Right forelimb (tissue), 1 donor: ENCODE measurements around the gene SPDYE2.
A peak's percentile ranks its signal among the peaks of the same experiment; 100 is the strongest.
"Not testable (repeated sequence)": the region's sequence is repeated elsewhere in the genome, so short reads cannot be mapped to it uniquely, and the experiment has no call there.

Experiments used
- DNase-seq: peaks from one replicate; pipeline ENCODE4 v3.0.0-alpha.2; 2018

SPDYE2 gene

DNA sequence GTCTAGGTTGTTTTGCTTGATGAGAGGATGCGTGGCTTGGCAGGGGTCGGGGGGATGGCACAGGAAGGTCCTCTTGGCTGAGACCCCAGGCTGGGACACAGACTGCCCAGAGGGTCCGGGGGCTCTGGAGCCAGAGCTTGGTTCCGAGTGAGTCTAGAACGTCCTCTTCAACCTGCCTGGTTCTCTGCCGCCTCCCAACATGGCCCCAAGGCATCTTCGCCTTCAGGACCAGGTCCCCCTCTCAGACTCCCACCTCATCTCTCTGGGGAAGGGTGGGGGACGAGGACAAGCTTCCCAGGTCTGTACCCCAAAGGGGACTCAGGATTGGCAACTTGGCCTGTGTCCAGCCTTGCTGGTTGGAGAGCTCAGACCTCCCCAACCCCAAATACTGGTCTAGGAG lies 8.9 kb upstream of the SPDYE2 start:
- DNase-seq, result not testable (repeated sequence)

DNA sequence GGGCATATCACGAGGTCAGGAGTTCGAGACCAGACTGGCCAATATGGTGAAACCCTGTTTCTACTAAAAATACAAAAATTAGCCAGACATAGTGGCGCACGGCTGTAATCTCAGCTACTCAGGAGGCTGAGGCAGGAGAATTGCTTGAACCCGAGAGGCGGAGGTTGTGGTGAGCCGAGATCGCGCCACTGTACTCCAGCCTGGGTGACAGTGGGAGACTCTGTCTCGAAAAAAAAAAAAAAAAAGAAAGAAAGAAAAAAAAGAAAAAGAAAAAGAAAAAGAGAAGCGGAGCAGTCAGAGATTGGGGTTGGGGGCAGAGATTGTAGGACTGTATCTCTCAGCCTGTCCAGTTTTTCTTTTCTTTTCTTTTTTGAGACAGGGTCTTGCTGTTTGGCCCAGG lies 8.3 kb upstream of the SPDYE2 start:
- not testable (repeated sequence) for DNase-seq

DNA sequence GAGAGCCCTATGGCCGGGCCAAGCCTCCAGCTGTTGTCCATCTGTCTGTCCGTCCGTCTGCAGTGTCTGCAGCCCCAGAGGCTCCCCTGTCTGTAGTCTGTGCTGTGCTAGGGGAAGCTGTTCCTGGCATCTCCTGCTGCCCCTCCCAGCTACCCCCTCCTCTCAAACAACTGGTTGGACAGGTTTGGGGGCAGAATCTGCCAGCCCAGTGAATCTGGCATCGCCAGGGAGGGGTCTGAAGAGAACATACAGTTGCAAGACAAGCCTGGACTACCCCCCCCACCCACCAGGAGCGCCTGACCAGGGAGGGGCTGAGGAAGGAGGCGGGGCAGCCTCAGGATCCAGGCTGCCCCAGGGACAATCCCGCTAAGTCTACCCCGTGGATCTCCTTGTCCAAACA lies 7.4 kb upstream of the SPDYE2 start, which contains the start of gene UPK3BL2:
Gene UPK3BL2 (minus strand): TSS at position 101 of the 400 bp plus-strand sequence. CDS start 60 bp downstream, at position 41.
- DNase-seq, result not testable (repeated sequence)

DNA sequence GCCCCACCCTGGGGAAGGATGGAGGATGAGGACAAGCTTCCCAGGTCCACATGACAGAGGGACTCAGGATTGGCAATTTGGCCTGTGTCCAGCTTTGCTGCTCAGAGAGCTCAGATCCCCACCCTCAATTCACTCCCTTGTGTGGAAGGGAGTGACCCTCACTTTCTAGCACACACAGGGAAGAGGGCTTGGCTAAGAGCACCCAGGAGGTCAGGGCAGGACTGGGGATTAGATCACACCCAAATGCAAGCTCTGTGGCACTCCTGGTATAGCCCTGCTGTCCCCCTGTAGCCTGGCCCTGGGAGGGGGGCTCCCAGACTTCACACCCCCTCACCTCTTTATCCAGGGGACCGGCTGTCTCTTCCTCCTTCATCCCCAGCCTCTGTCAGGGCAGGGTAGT lies 6.7 kb upstream of the SPDYE2 start:
- not testable (repeated sequence) for DNase-seq

DNA sequence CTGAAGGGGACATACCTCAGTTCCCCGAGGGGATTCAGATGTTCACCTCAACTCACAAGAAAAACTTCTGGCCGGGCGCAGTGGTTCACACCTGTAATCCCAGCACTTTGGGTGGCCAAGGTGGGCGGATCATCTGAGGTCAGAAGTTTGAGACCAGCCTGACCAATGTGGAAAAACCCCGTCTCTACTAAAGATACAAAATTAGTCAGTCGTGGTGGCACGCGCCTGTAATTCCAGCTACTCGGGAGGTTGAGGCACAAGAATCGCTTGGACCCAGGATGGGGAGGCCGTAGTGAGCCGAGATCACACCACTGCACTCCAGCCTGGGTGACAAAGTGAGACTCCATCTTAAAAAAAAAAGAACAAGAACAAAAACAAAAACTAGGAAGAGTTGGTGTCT lies 5.7 kb upstream of the SPDYE2 start:
- not testable (repeated sequence) for DNase-seq

DNA sequence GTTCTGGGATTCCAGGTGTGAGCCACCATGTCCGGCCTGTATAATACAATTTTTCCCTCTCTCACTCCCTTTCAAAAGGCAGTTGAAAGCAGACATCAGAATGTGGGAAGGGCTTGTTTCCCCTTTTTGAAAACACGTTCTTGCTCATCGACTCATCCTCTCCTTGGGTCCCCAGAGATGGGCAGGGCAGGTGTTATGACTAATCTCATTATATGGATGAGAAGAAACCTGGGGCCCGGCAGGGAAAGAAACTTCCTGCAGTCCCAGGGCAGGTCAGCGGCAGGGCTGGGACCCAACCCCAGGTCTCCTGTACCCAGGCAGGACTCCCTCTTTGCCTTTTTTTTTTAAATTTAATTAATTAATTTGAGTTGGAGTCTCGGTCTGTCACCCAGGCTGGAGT lies 4.7 kb upstream of the SPDYE2 start:
- not testable (repeated sequence) for DNase-seq

DNA sequence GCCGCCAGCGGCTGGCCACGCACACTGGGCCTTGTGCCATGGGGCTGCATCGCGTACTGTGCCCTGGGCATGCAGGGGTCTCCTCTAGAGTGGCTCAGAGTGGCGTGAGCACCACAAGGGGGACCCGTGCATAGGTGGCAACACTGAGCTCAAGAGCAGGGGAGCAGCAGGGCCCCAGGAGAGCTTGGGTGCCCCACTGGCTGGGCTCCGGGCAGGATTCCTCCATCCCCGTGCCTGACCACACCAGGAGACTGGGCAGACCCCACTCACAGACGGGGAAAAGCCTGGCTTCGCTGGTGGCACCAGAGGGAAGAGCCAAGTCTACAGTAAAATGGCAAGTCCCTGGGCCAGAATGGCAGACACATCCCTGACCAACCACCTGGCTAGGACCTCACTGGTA lies 17.6 kb downstream of the SPDYE2 start:
- peak; percentile 10 for DNase-seq

DNA sequence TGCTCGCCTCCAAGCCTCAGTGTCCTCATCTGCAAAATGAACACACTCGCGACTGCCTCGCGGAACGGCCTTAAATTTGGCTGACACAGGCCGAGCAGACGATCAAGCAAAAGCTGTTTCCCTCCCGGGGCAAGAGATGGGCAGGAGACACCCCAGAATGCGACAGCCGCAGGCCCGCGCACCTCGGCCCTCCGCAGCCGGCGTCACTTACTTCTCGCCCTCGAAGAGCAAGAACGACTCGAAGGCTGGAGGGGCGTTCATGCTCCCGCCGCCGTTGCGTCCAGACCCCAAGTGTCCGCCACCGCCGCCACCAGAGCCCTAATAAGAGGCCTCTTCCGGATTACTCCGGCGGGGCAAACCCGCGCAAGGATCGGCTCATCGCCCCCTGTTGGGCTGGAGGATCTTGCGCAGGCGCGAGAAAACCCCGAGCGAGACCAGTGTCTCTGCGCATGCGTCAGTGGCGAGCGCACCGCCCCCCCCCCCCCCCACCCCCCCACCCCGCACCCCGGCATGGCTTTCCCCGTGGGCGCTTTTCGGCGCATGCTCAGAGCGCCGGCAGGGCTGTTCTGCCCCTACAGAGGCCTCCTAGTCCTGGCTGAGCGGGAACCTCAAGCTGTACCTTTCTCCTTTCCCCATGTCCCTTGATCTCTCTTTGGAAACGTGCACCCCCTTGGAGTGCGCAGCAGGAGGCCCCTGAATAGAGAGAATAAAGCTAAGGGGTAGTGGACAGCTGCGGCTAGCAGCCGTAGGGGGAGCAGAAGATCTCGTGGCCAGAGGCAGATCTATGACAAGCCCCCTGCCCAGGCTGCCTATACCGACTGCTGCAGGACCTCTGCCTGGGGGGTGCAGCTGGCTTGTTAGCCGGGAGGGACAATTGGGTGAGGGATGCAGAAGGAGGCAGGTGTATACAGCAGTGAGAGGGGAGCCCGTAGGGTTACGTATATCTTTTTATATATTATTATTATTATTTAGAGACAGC lies 21.5 kb downstream of the SPDYE2 start, which contains the start of gene POLR2J3:
Gene POLR2J3 (minus strand): TSS at position 323 of the 979 bp plus-strand sequence. CDS start 62 bp downstream, at position 261.
- peak; percentile 100 for DNase-seq

DNA sequence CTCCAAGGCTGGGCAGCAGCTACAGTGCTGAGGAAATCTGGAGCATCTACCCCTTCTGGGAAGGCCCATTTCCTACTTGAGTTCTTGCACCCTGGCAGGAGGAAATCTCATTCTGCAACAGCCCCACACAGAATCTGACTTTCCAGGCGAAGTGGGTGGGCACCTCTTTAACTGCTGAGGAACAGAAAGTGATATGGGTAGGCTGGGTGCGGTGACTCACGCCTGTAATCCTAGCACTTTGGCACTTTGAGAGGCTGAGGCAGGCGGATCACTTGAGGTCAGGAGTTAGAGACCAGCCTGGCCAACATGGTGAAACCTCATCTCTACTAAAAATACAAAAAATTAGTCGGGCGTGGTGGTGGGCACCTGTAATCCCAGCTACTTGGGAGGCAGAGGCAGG lies 23.6 kb downstream of the SPDYE2 start:
- not testable (repeated sequence) for DNase-seq

DNA sequence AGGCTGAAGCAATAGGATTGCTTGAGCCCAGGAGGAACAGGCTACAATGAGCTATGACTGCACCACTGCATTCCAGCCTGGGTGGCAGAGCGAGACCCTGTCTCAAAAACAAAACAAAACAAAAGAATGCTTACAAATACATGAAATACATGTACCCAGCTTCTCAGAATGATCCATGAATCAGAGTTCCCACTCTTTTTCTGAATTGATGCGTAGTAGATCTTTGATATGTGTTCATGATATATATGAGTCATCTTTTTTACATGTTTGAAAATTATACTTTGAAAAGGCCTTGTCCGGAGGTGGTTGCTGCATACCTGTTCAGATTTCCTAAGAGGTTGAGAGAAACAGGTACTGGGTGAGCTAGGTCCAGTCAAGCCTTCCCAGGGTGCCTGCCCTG lies 25.3 kb downstream of the SPDYE2 start:
- not testable (repeated sequence) for DNase-seq

DNA sequence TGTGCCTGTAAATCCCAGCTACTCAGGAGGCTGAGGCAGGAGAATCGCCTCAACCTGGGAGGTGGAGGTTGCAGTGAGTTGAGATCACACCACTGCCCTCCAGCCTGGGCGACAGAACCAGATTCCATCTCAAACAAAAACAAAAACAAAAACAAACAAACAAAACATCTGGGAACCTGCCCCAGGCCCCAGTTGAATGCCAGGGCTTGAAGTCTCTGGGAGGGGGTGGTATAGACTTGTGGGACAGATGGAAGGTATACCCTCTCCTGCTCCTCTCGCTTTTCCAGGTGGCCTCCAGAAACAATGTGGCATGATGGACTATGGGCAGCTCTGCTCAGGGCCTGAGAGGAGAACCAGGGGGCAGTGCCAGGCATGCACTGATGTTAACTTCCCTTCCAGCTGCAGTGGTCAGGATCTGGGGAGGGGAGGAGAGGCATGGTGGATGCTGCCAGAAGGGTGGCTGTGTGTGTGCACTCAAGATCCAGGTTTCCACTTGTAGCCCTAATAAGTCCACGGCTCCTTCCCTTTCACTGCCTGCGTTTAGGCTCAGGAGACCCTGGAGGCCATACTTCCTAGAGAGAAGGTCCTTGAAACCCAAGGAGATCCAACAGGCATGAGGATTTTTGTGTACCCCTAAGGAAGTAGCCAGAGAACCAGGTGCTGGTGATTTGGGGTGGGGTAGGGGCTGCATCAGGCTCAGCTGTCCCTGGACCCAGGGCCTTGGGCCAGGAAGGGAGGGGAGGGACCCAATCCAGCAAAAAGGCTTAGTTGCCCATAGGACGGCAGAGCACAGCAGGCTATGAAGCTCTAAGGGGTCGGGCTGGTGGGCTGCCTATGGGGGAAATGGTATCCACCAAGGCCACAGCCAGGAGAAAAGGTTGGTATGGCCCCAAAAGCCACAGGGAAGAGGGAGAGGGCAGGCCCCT lies 26.6 kb downstream of the SPDYE2 start:
- DNase-seq, result peak; percentile 18

DNA sequence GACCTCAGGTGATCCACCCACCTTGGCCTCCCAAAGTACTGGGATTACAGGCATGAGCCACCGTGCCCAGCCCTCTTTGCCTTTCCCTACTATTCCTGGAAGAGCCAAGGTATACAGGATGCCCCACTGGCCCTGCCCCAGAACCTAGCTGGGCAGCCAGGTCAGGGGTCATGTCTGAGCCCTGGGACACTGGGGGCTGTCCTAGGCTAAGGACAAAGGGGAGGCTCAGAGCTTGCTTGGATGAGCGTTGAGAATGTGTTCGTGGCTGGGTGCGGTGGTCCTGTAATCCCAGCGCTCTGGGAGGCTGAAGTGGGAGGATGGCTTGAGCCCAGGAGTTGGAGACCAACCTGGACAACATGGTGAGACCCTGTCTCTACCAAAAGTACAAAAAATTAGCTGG lies 27.5 kb downstream of the SPDYE2 start:
- not testable (repeated sequence) for DNase-seq

DNA sequence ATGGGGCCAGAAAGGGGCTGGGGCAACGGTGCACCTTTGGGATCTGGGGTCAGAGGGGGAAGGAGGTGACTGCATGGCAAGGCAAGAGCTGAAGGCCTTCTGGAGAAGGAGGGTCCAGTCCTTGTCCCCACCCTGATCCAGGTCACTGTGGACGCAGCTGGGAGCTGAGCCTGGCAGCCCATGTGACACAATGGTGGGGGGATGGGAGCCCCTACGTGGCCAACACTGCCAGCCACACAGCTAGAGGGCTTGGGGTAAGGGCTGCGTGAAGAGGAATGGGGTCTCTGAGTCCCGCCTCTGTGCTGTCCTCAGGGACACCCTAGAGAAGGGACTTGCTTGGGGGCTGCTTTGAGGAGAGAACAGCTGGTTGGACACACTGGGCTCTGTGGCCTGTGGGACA lies 30.7 kb downstream of the SPDYE2 start:
- not testable (repeated sequence) for DNase-seq

DNA sequence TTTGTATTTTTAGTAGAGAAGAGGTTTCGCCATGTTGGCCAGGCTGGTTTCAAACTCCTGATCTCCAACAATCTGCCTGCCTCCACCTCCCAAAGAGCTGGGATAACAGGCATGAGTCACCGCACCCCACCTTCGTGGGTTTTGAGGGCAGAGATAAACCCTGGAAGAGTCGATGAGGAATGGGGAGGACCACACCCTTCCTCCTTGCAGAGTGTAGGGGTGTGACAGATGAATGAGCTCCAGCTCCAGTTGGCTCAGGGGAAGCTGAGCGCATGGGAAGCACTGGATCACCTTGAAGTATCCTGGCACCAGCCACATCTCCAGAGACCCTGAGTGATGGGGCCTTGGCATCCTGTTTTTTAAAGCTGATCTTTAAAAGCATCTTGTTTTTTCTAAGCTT lies 32.5 kb downstream of the SPDYE2 start:
- not testable (repeated sequence) for DNase-seq

DNA sequence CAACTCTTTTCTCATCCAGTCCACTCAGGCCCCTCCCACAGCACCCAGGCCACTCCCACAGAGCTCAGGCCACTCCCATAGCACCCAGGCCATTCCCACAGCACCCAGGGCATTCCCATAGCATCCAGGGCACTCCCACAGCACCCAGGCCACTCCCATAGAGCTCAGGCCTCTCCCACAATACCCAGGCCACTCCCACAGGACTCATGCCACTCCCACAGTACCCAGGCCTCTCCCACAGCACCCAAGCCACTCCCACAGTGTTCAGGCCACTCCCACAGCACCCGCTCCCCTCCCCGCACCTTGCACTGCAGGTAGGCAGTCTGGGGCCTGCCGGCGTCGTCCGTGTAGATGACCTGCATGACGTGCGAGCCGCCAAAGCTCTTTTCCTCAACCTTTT lies 38.8 kb downstream of the SPDYE2 start:
- DNase-seq, result not testable (repeated sequence)

DNA sequence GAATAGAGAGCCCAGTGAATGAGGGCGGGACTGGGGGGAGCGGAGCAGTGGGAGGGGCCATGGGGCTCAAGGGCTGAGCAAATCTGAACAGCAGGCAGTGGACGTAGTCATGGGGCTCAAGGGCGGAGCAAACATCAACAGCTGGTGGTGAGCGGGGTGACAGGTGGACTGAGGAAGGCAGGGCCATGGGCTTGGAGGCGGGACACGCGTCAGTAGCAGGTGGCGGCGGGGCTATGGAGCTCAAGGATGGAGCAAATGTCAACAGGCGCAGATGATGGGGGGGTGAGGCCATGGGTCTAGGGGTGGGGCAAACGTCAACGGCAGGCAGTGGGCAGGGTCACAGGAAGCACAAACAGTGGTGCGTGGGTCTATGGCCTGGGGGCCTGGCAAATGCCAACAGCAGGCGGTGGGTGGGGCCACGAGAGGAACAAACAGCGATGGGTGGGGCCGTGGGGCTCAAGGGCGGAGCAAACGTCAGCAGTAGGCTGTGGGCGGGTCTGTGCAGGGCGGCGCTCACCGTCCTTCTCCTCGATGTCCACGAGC lies 41.5 kb downstream of the SPDYE2 start:
- DNase-seq, result not testable (repeated sequence)

DNA sequence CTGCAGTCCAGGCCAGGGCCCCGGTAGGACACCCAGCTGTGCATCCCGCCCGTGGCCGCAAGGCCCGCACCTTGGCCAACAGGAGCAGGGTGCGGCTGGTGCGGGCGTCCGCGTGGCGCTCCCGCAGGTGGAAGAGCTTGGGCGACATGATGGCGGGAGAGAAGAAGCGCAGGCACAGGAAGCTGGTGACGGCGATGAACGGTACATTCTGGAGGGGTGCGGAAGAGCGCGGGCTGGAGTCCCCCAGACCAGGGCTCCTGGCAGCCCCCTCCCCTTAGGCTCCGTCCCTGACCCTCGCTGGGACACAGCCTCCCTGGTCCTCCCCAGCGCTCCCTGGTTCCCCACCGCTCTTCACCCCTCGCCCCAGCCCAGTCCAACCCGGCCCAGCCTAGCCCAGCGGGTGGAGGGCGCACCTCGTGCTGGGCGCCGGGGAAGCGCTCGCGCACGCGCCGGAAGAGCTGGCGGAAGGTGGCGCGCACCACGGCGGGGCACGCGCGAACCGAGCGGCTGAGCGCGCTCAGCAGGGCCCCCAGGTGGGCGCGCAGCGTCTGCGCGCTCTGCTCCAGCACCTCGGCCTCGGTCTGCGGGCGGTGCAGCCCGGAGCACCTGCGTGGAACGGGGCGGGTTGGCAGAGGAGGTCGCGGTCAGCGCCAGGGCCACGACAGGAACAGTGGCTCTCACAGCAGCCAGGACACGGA lies 42.8 kb downstream of the SPDYE2 start:
- not testable (repeated sequence) for DNase-seq

DNA sequence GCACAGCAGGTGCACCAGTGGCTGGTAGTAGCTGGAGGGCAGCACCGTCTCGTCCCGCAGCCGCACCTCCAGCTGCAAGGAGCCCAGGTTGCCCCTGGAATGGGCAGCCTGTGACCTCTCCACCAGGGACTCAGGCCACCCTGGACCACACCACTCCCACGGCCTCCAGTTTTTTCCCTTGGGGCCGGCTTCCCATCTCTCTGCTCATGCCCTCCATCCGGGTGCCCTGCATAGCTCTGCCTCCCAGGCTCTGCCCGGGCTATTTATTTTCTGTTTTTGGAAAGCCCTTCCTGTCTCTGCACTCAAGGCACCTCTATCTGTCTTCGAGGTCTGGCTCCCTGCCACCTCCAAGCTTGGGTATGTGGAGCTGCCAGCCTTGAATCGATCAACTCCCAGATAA lies 45.0 kb downstream of the SPDYE2 start:
- not testable (repeated sequence) for DNase-seq

DNA sequence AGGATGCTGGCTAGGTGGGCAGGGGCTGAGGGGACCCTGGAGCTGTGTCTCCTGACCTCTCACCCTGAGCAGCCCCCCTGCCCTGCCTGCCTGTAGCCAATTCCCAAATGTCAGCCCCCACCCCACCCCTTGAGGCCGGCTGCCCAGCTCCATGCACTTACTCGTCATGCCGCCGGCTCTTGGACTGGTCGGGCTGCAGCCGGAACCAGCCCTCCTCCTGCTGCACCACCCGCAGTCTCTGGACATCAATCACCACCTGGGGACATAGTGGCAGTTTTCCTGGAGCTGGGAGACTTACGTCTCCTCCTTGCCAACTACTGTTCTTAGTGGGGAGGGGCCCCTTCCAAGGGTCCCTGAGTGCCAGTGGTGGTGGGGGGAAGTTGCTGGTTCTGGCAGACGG lies 48.7 kb downstream of the SPDYE2 start:
- not testable (repeated sequence) for DNase-seq

DNA sequence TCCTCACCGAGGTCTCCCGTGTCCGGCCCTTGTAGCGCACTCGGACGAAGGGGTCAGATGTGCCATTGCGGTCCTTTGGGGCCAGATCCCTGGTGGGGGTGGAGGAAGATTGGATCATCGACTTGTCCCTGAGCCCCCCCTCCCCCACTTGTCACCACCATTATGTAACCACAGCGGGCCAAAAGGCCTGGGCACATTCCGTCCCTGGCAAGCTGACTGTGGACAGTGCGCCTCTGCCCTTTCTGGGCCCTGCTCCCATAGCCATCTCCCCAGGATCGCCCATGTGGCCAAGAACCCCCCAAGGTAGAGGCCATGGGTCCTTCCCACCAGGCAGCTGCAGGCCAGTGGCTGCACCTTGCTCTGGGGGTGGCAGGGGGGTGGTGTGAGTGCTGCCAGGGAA lies 51.3 kb downstream of the SPDYE2 start:
- not testable (repeated sequence) for DNase-seq

DNA sequence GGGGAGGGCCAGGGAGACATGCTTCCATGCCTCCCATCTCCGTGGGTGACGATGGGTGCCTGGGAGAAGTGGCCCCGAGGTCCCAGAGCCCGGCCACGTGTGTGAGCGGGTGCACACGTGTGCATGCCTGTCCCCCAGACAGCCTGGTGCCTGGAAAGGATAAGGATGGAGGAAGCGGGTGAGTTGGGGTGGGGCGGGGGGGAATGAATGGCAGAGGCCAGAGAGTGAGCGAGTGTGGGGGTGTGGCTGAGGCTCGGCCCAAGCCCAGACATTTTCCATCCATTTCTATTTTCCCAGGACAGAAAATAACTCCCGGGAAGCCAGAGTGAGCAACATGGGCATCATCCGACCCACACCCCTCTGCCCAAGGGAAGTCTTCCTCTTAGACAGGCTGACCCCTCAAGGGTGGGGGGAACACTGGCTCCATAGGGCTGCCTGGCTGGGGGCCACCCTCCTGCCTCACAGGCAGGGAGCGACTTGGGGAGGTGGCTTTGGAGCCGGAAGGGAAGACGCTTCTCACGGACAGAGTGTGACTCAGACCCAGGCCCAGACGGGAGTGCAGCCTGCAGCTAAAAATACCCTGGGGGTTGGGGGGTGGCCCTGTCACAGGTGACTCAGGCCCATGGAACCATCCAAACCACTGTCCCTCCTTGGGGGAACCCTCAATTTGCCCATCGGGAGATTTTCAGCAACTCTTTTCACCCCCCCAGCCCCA lies 53.6 kb downstream of the SPDYE2 start:
- not testable (repeated sequence) for DNase-seq
